Neural progenitor cell (in vitro differentiated cells): ENCODE measurements around the gene IL2RA. TPM values are rescaled to one million over a fixed set of nuclear protein-coding genes. Genes with fewer than 3 reads are reported as not detected.
"Not testable (repeated sequence)": the region's sequence is repeated elsewhere in the genome, so short reads cannot be mapped to it uniquely, and the experiment has no call there.

Experiments used
- DNase-seq: peaks from one replicate; pipeline ENCODE4 v3.0.0-alpha.2; 2016; ENCODE audit warnings: low spot score
- H2AFZ ChIP-seq: fragments of 200-600 bp; sonication (generic); replicated peaks from 2 replicates; pipeline ENCODE4 v1.6.1; 2016; ENCODE audit warnings: antibody characterized with exemption
- H3F3A ChIP-seq: fragments of 200-600 bp; sonication (generic); 2 replicates; pipeline ENCODE4 v1.6.1; 2016; ENCODE audit warnings: antibody characterized with exemption, low read depth
- H3K27ac ChIP-seq: fragments of 200-600 bp; sonication (generic); 2 replicates; pipeline ENCODE4 v1.5.1; 2016; ENCODE audit warnings: mild to moderate bottlenecking
- H3K27me3 ChIP-seq: fragments of 200-600 bp; sonication (generic); 2 replicates; pipeline ENCODE4 v1.6.1; 2016; ENCODE audit warnings: mild to moderate bottlenecking, moderate library complexity
- H3K36me3 ChIP-seq: fragments of 200-600 bp; sonication (generic); 2 replicates; pipeline ENCODE4 v1.5.1; 2016
- H3K4me1 ChIP-seq: fragments of 200-600 bp; sonication (generic); 2 replicates; pipeline ENCODE4 v1.6.1; 2016; ENCODE audit warnings: mixed run types
- H3K4me2 ChIP-seq: fragments of 200-600 bp; sonication (generic); 2 replicates; pipeline ENCODE4 v1.6.1; 2016
- H3K4me3 ChIP-seq: fragments of 200-600 bp; sonication (generic); 2 replicates; pipeline ENCODE4 v1.5.1; 2016
- H3K79me2 ChIP-seq: fragments of 200-600 bp; sonication (generic); 2 replicates; pipeline ENCODE4 v1.6.1; 2016; ENCODE audit warnings: low read depth
- H3K9ac ChIP-seq: fragments of 200-600 bp; sonication (generic); 2 replicates; pipeline ENCODE4 v1.6.1; 2016
- H3K9me3 ChIP-seq: fragments of 200-600 bp; sonication (generic); 2 replicates; pipeline ENCODE4 v1.5.1; 2016; ENCODE audit warnings: low read depth
- H4K20me1 ChIP-seq: fragments of 200-600 bp; sonication (generic); 2 replicates; pipeline ENCODE4 v1.6.1; 2016; ENCODE audit warnings: low read depth
- H3K27ac Mint-ChIP-seq: 3 replicates; pipeline ENCODE4 v1.8.0; 2021; ENCODE audit warnings: mixed read lengths
- H3K27me3 Mint-ChIP-seq: 2 replicates; pipeline ENCODE4 v1.8.0; 2022; ENCODE audit warnings: low read depth, mild to moderate bottlenecking, inconsistent platforms, moderate library complexity, mixed read lengths; ENCODE audit not compliant: insufficient read depth
- H3K36me3 Mint-ChIP-seq: 3 replicates; pipeline ENCODE4 v1.8.0; 2021; ENCODE audit warnings: mixed read lengths
- H3K4me1 Mint-ChIP-seq: 3 replicates; pipeline ENCODE4 v1.8.0; 2021; ENCODE audit warnings: mixed read lengths
- H3K4me3 Mint-ChIP-seq: 3 replicates; pipeline ENCODE4 v1.8.0; 2021; ENCODE audit warnings: mild to moderate bottlenecking, moderate library complexity, mixed read lengths
- H3K9me3 Mint-ChIP-seq: 3 replicates; pipeline ENCODE4 v1.8.0; 2020; ENCODE audit warnings: mixed read lengths
- CTCF ChIP-seq: fragments of 200-600 bp; sonication (generic); IDR thresholded peaks from 2 replicates; pipeline ENCODE4 v1.5.1; 2017; ENCODE audit warnings: antibody characterized with exemption, mild to moderate bottlenecking
- EZH2 ChIP-seq: fragments of 200-600 bp; sonication (generic); IDR thresholded peaks from 2 replicates; pipeline ENCODE4 v1.6.1; 2017; ENCODE audit warnings: antibody characterized with exemption, mild to moderate bottlenecking, moderate library complexity
- EZH2phosphoT487 ChIP-seq: fragments of 200-600 bp; sonication (generic); IDR thresholded peaks from 2 replicates; pipeline ENCODE4 v1.6.1; 2017; ENCODE audit warnings: antibody characterized with exemption
- total RNA-seq: library from RNA; depleted of rRNA; stranded (reverse); fragments of >200 nt; gene quantifications from 2 replicates; pipeline ENCODE4 v1.2.3, GENCODE V29; 2015; ENCODE audit warnings: low replicate concordance

The IL2RA gene
- total RNA-seq, 1 donor from 2014 or later, result not detected

- Mint-ChIP-seq H3K4me1 (peaks cover 6% of the 10 kb centered on the region), H3K4me3 (no peak overlapping the region), H3K27ac (no peak overlapping the region), H3K9me3 (no peaks in the 10 kb centered on the region), H3K27me3 (peaks cover 5% of the 10 kb centered on the region), H3K36me3 (no peaks in the 10 kb centered on the region)
- Histone ChIP-seq H3K4me1 (no peaks in the 10 kb centered on the region), H3K4me2 (no peak overlapping the region), H3K36me3 (no peaks in the 10 kb centered on the region), H3K27me3 (no peaks in the 10 kb centered on the region), H3K9ac (no peak overlapping the region), H3F3A (no peaks in the 10 kb centered on the region), H2AFZ (no peak overlapping the region), H3K4me3 (no peak overlapping the region), H3K9me3 (no peaks in the 10 kb centered on the region), H3K79me2 (no peaks in the 10 kb centered on the region), H4K20me1 (no peaks in the 10 kb centered on the region), H3K27ac (no peak overlapping the region)
- TF ChIP-seq EZH2 (no peak), CTCF (no peak), EZH2phosphoT487 (no peak)
- DNase-seq, result no peak
These were observed 16.8 kb downstream of the IL2RA start for GRCh38 chr10:6045314-6045848.

- H3K27ac ChIP-seq, result no peak overlapping the region
- Mint-ChIP-seq H3K36me3 (no peaks in the 10 kb centered on the region), H3K9me3 (no peaks in the 10 kb centered on the region), H3K27ac (no peak overlapping the region), H3K4me3 (no peak overlapping the region), H3K27me3 (peaks cover 5% of the 10 kb centered on the region), H3K4me1 (peaks cover 6% of the 10 kb centered on the region)
- H4K20me1 ChIP-seq, result no peaks in the 10 kb centered on the region
- H3K4me3 ChIP-seq, result no peak overlapping the region
- H2AFZ ChIP-seq, result no peak overlapping the region
- H3K27me3 ChIP-seq, result no peaks in the 10 kb centered on the region
- no peak for DNase-seq
- H3K4me1 ChIP-seq, result no peaks in the 10 kb centered on the region
- H3K36me3 ChIP-seq, result no peaks in the 10 kb centered on the region
- H3F3A ChIP-seq, result no peaks in the 10 kb centered on the region
- no peaks in the 10 kb centered on the region for H3K9me3 ChIP-seq
- H3K79me2 ChIP-seq, result no peaks in the 10 kb centered on the region
- no peak for TF ChIP-seq EZH2
- no peak for TF ChIP-seq CTCF
- no peak for TF ChIP-seq EZH2phosphoT487
- H3K9ac ChIP-seq, result no peak overlapping the region
- no peak overlapping the region for H3K4me2 ChIP-seq
These were observed 17.3 kb downstream of the IL2RA start for GRCh38 chr10:6044751-6045313.

- peaks cover 6% of the 10 kb centered on the region for H3K4me1 Mint-ChIP-seq
- Histone ChIP-seq H3K4me2 (no peak overlapping the region), H3K4me1 (no peaks in the 10 kb centered on the region), H3K9me3 (no peaks in the 10 kb centered on the region), H2AFZ (no peak overlapping the region), H3K27me3 (no peaks in the 10 kb centered on the region), H3K4me3 (no peak overlapping the region), H3K36me3 (no peaks in the 10 kb centered on the region), H3K79me2 (no peaks in the 10 kb centered on the region), H3F3A (no peaks in the 10 kb centered on the region), H4K20me1 (no peaks in the 10 kb centered on the region), H3K27ac (no peak overlapping the region), H3K9ac (no peak overlapping the region)
- DNase-seq, result no peak
- H3K27ac Mint-ChIP-seq, result no peak overlapping the region
- no peaks in the 10 kb centered on the region for H3K9me3 Mint-ChIP-seq
- no peak for TF ChIP-seq CTCF
- no peak for TF ChIP-seq EZH2
- TF ChIP-seq EZH2phosphoT487, result no peak
- peaks cover 5% of the 10 kb centered on the region for H3K27me3 Mint-ChIP-seq
- H3K4me3 Mint-ChIP-seq, result no peak overlapping the region
- no peaks in the 10 kb centered on the region for H3K36me3 Mint-ChIP-seq
These were observed 18.1 kb downstream of the IL2RA start for GRCh38 chr10:6044060-6044459.

- H3K4me3 ChIP-seq, H3K9me3 Mint-ChIP-seq, H3K27ac ChIP-seq, H2AFZ ChIP-seq, H3K27ac Mint-ChIP-seq, H3K27me3 Mint-ChIP-seq, H3K4me1 ChIP-seq, H3K36me3 Mint-ChIP-seq, H3K79me2 ChIP-seq, H3K9me3 ChIP-seq, H3K36me3 ChIP-seq, H3K4me1 Mint-ChIP-seq, H3K27me3 ChIP-seq, H3K4me2 ChIP-seq, DNase-seq, H3F3A ChIP-seq, H3K4me3 Mint-ChIP-seq, H4K20me1 ChIP-seq, H3K9ac ChIP-seq: not testable (repeated sequence)
These were observed 18.8 kb downstream of the IL2RA start for GRCh38 chr10:6043377-6043776.
